ENCODE results near the gene GTSE1. TPM values are rescaled to one million over a fixed set of nuclear protein-coding genes. Genes with fewer than 3 reads are reported as not detected.

The GTSE1 gene
- total RNA-seq, 1 experiment from 2014 or later, result 42.6 TPM

- H2BK15ac ChIP-seq (ENCODE audit: low read depth, low read length), result no peak overlapping the region
- no peak for TF ChIP-seq CTCF (conservative IDR thresholded peaks at IDR 0.05)
- H4K91ac ChIP-seq (ENCODE audit: insufficient read length, low read depth, low read length), result no peak overlapping the region
- no peak overlapping the region for H4K8ac ChIP-seq (replicated peaks; ENCODE audit: insufficient read length, low read depth, low read length)
- H3K9ac ChIP-seq (ENCODE audit: extremely low read depth, insufficient read length, low read length), result no peak overlapping the region
- H3K4me1 Mint-ChIP-seq, result no peaks in the 10 kb centered on the region
- H4K5ac ChIP-seq (ENCODE audit: insufficient read length, low read depth, low read length), result no peak overlapping the region
- H3K27ac ChIP-seq (ENCODE audit: insufficient read length, low read depth, low read length), result no peak overlapping the region
- no peak overlapping the region for H3K14ac ChIP-seq (ENCODE audit: insufficient read depth, low read length)
- no peaks in the 10 kb centered on the region for H4K20me1 ChIP-seq (ENCODE audit: control insufficient read depth, insufficient read depth, insufficient read length)
- H3K9me3 ChIP-seq (ENCODE audit: control insufficient read depth, low read depth, low read length), result no peaks in the 10 kb centered on the region
- no peaks in the 10 kb centered on the region for H3K9me3 Mint-ChIP-seq
- H3K23me2 ChIP-seq (ENCODE audit: insufficient read length, low read depth, low read length, poor library complexity, severe bottlenecking), result no peaks in the 10 kb centered on the region
- no peak overlapping the region for H2AK5ac ChIP-seq (ENCODE audit: insufficient read length, low read length)
- H3K56ac ChIP-seq (ENCODE audit: insufficient read length, low read depth, low read length), result no peak overlapping the region
- no peak overlapping the region for H3K4ac ChIP-seq (ENCODE audit: low read depth, low read length)
- H3K23ac ChIP-seq (ENCODE audit: insufficient read length, low read depth, low read length), result no peak overlapping the region
- no peak overlapping the region for H2BK20ac ChIP-seq (ENCODE audit: low read depth, low read length, poor library complexity, severe bottlenecking)
- no peak overlapping the region for H3K4me3 Mint-ChIP-seq
- H3K79me2 ChIP-seq (ENCODE audit: insufficient read depth, low read length), result no peaks in the 10 kb centered on the region
- no peak overlapping the region for H3T11ph ChIP-seq (ENCODE audit: low read length)
- no peak overlapping the region for H3K4me2 ChIP-seq (ENCODE audit: insufficient read depth, insufficient read length, low read length)
- no peaks in the 10 kb centered on the region for H3K27me3 ChIP-seq (ENCODE audit: insufficient read depth, low read length)
- peak overlapping the region in 1 of 3 experiments; percentile 72; a peak in 1 of 7 replicates for H3K27ac Mint-ChIP-seq
- H3K4me1 ChIP-seq (ENCODE audit: insufficient read depth, low read length), result no peaks in the 10 kb centered on the region
- H2BK120ac ChIP-seq (ENCODE audit: low read depth, low read length, poor library complexity, severe bottlenecking), result no peak overlapping the region
- H3K27me3 Mint-ChIP-seq (ENCODE audit: low read depth), result no peaks in the 10 kb centered on the region; the same call in 1 of the 2 replicates
- no peaks in the 10 kb centered on the region for H3K79me1 ChIP-seq (ENCODE audit: insufficient read depth, low read depth, low read length, poor library complexity, severe bottlenecking)
- H3K18ac ChIP-seq (ENCODE audit: insufficient read length, low read depth, low read length), result no peak overlapping the region
- H2BK12ac ChIP-seq (ENCODE audit: insufficient read length, low read depth, low read length), result no peak overlapping the region
- DNase-seq, result no peak
- WGBS (ENCODE audit: extremely low coverage, insufficient read length, low lambda C conversion rate), result no CpG with 5 or more reads among the region's 3 CpGs
- no peak overlapping the region for H2BK5ac ChIP-seq (ENCODE audit: insufficient read length, low read length)
- H2AFZ ChIP-seq (ENCODE audit: low read length), result no peak overlapping the region
- peaks cover 13 to 44% (median 37%) of the 10 kb centered on the region in 3 experiments; a peak in 6 of 7 replicates for H3K36me3 Mint-ChIP-seq (ENCODE audit: insufficient read depth in 1 of 3, low read depth in 3 of 3)
These were observed 10.7 kb upstream of the GTSE1 start for GRCh38 chr22:46286006-46286405.

Measured in H9 (cell line).